ENCODE results near the gene LCN10. TPM values are rescaled to one million over a fixed set of nuclear protein-coding genes. Genes with fewer than 3 reads are reported as not detected.

LCN10 gene
- total RNA-seq, 1 experiment from 2014 or later = 1.5 TPM

DNA sequence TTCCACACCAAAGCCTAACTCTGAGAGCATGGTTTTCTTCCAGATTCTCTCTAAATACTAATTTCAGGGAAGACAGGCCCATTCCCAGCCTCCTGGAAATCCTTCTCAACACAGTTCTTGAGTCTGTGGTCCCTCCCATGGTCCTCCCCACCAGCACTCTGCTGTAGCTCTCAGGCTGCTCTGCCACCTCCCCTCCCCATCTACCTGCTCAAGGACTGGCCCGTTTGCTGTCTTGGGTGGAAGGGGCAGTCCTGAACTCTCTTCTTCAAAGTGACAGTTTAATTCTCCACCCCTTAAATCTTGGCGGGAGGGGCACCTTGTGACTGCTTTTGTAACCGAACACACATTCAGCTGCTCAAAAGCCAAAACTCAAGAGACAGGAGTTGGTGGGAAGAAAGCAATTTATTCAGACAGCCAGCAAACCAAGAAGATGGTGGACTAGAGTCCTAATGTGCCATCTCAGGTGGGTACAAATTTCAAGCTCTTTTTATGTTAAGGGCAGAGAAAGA lies 29.2 kb upstream of the LCN10 start:
- Histone ChIP-seq H3K9ac (ENCODE audit: extremely low read depth, insufficient read length, low read length) (no peak overlapping the region), H3K4me1 (ENCODE audit: insufficient read depth, low read length) (no peaks in the 10 kb centered on the region), H4K20me1 (ENCODE audit: control insufficient read depth, insufficient read depth, insufficient read length) (no peaks in the 10 kb centered on the region), H2BK20ac (ENCODE audit: low read depth, low read length, poor library complexity, severe bottlenecking) (no peak overlapping the region), H3T11ph (ENCODE audit: low read length) (no peak overlapping the region), H3K14ac (ENCODE audit: insufficient read depth, low read length) (no peak overlapping the region), H3K23ac (ENCODE audit: insufficient read length, low read depth, low read length) (no peak overlapping the region), H3K79me2 (ENCODE audit: insufficient read depth, low read length) (no peaks in the 10 kb centered on the region), H4K5ac (ENCODE audit: insufficient read length, low read depth, low read length) (no peak overlapping the region), H3K18ac (ENCODE audit: insufficient read length, low read depth, low read length) (no peak overlapping the region), H3K9me3 (ENCODE audit: control insufficient read depth, low read depth, low read length) (no peaks in the 10 kb centered on the region), H3K4me2 (ENCODE audit: insufficient read depth, insufficient read length, low read length) (no peak overlapping the region), H2AFZ (ENCODE audit: low read length) (no peak overlapping the region), H4K8ac (replicated peaks; ENCODE audit: insufficient read length, low read depth, low read length) (no peak overlapping the region), H3K27ac (ENCODE audit: insufficient read length, low read depth, low read length) (no peak overlapping the region), H4K91ac (ENCODE audit: insufficient read length, low read depth, low read length) (no peak overlapping the region), H3K27me3 (ENCODE audit: insufficient read depth, low read length) (no peaks in the 10 kb centered on the region), H2AK5ac (ENCODE audit: insufficient read length, low read length) (no peak overlapping the region), H2BK15ac (ENCODE audit: low read depth, low read length) (no peak overlapping the region), H2BK12ac (ENCODE audit: insufficient read length, low read depth, low read length) (no peak overlapping the region), H3K79me1 (ENCODE audit: insufficient read depth, low read depth, low read length, poor library complexity, severe bottlenecking) (no peaks in the 10 kb centered on the region), H3K23me2 (ENCODE audit: insufficient read length, low read depth, low read length, poor library complexity, severe bottlenecking) (no peaks in the 10 kb centered on the region), H3K56ac (ENCODE audit: insufficient read length, low read depth, low read length) (no peak overlapping the region), H2BK120ac (ENCODE audit: low read depth, low read length, poor library complexity, severe bottlenecking) (no peak overlapping the region), H2BK5ac (ENCODE audit: insufficient read length, low read length) (no peak overlapping the region), H3K4ac (ENCODE audit: low read depth, low read length) (no peak overlapping the region)
- TF ChIP-seq, protein P1, sequence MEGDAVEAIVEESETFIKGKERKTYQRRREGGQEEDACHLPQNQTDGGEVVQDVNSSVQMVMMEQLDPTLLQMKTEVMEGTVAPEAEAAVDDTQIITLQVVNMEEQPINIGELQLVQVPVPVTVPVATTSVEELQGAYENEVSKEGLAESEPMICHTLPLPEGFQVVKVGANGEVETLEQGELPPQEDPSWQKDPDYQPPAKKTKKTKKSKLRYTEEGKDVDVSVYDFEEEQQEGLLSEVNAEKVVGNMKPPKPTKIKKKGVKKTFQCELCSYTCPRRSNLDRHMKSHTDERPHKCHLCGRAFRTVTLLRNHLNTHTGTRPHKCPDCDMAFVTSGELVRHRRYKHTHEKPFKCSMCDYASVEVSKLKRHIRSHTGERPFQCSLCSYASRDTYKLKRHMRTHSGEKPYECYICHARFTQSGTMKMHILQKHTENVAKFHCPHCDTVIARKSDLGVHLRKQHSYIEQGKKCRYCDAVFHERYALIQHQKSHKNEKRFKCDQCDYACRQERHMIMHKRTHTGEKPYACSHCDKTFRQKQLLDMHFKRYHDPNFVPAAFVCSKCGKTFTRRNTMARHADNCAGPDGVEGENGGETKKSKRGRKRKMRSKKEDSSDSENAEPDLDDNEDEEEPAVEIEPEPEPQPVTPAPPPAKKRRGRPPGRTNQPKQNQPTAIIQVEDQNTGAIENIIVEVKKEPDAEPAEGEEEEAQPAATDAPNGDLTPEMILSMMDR (conservative IDR thresholded peaks at IDR 0.05) = no peak
- DNase-seq = no peak
- H3K4me3 Mint-ChIP-seq = no peak overlapping the region
- H3K27me3 Mint-ChIP-seq (ENCODE audit: low read depth) = peaks cover 34% of the 10 kb centered on the region
- no peak overlapping the region for H3K27ac Mint-ChIP-seq
- H3K36me3 Mint-ChIP-seq (ENCODE audit: insufficient read depth in 1 of 3, low read depth in 3 of 3) = peaks cover 7 to 12% (median 11%) of the 10 kb centered on the region in 3 experiments
- no CpG with 5 or more reads among the region's 3 CpGs for WGBS (ENCODE audit: extremely low coverage, insufficient read length, low lambda C conversion rate)
- peaks cover 6 to 9% of the 10 kb centered on the region in 2 experiments for H3K4me1 Mint-ChIP-seq
- H3K9me3 Mint-ChIP-seq = peaks cover 14 to 15% of the 10 kb centered on the region in 2 experiments
